ENCODE data around the gene OPCML.

Gene OPCML

DNA sequence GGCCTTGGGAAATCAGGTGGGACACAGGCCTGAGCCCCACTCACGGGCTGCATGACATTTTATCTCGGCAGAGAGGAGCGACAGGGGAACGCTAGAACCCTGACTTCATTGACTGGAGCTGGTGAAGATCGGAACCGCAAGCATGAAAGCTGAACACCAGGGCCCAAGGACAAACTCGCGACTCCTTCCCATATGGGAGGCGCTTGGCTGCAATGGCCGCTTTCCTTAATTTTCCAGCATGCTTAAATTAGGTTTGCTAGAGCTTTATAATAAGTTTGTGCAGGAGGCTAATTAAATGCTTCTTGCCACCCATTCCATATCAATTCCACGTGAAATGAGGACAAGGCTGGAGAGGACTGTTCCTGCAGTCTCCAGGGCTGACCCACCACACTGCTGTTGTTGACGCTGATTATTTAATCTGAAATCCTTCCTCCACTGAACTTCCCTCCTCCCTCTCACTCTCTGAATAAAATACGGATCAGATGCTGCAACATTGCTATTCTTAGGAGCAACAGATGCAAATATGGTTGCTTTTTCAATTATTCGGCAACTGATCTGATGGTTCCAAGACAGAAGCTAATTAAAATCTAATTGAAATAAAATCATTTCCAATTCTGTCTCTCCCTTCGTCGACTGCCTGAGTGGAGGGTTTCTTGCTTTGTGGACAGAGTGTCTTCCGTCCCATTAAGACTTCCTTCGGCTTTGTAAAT, 692.9 kb downstream of the OPCML start:
- in situ Hi-C loops (cut with HindIII; ENCODE audit: low sequenced_read_pairs), result no loop called here

- in situ Hi-C loops (cut with HindIII; ENCODE audit: low sequenced_read_pairs), result no loop called here
Measured at GRCh38 chr11:132838627-132839026, 693.7 kb downstream of the OPCML start.

DNA sequence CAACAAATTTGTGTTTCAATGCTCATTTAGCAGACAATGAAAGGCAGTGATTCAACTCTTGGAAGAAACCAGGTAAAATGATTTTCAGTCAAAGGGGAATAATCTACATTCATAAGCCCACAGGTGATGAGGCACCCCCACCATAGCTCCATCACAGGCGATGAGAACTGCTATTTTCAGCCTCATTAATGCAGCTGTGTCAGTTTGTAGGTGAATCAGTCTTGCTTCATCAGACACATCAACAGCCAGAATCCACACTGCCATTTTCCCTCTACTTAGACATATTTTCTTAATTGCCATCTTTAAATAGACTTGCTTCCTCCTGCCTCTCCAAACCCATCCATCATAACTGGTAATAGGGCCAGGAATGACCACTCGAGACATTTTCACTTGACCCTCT, 701.0 kb downstream of the OPCML start:
- in situ Hi-C loops (cut with HindIII; ENCODE audit: low sequenced_read_pairs), result no loop called here

- in situ Hi-C loops (cut with HindIII; ENCODE audit: low sequenced_read_pairs), result no loop called here
Measured at GRCh38 chr11:132824642-132825041, 707.7 kb downstream of the OPCML start.

- in situ Hi-C loops (cut with HindIII; ENCODE audit: low sequenced_read_pairs), result no loop called here
Measured at GRCh38 chr11:132822276-132822675, 710.0 kb downstream of the OPCML start.

- in situ Hi-C loops (cut with HindIII; ENCODE audit: low sequenced_read_pairs), result no loop called here
Measured at GRCh38 chr11:132821499-132821898, 710.8 kb downstream of the OPCML start.

GRCh38 chr11:132821014-132821413, 711.3 kb downstream of the OPCML start:
- in situ Hi-C loops (cut with HindIII; ENCODE audit: low sequenced_read_pairs), result no loop called here

DNA sequence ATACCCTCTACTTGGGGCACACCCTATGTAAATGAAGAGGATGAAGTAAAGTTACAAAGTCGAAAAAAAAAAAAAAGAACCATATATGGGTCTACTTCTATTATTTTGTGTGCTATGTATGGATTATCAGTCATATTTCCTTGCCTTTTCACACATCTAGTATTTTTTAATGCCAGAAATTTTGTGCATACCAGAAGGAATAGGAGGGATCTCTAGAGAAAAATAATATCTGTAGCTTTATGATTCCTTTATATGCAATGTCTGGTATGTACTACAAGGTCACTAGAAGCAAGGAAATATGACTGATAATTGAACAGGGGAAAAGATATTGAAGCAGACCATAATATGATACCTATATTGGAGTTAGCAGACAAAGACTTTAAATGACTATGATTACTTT, 713.4 kb downstream of the OPCML start:
- in situ Hi-C loops (cut with HindIII; ENCODE audit: low sequenced_read_pairs), result no loop called here

DNA sequence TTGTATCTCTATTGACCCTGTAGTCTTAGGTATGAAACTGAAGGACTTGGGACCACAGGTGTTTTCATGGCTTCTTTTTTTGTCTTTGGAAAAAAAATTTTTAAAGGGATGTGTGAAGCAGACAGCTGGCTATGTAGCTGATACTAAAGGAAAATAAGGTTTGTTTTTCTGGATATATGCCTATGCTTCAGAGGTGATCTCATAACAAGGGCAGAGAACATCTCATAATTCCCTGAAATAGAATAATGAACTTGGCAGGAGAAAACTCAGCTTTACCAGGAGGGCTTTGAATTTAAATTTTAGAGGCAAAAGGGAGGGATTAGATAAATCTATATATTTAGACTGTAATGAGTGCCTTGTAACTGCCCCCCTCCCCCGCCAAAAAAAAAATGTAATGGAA, 714.9 kb downstream of the OPCML start:
- in situ Hi-C loops (cut with HindIII; ENCODE audit: low sequenced_read_pairs), result no loop called here

DNA sequence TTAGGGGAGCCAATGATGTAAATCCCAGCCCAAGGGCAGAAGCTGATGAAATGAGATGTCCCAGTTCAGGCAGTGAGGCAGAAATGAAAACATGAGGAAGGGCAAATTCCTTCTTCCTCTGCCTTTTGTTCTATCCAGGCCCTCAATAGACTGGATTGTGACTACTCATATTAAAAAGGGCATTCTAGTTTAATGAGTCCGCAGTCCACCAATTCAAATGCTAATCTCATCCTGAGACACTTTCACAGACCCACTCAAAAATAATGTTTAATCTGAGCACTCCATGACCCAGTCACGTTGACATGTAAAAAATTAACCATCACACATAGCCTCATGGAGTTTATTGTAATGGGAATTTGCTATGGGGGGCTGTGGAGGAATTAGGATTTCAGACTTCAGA, 717.9 kb downstream of the OPCML start:
- in situ Hi-C loops (cut with HindIII; ENCODE audit: low sequenced_read_pairs), result no loop called here

DNA sequence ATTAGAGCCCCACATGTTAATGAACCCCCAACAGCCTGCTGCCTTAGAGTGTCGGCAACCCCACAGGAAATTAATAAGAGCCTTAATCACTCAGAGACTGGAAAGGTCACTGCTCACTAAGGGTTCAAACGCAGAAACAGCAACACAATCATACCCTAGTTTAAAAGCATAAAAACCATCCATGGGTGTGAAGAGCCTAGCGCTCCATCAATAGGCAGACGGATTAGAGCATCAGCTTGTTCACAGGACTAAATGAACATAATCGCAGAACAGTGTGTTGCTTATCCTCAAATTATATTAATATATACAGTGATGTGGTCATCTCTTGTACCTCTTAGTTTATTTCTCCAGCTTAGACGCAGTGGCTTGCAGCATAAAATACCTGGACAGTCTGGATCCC, 720.7 kb downstream of the OPCML start:
- in situ Hi-C loops (cut with HindIII; ENCODE audit: low sequenced_read_pairs), result no loop called here

GRCh38 chr11:132809070-132809469, 723.2 kb downstream of the OPCML start:
- in situ Hi-C loops (cut with HindIII; ENCODE audit: low sequenced_read_pairs), result no loop called here

GRCh38 chr11:132804258-132804657, 728.0 kb downstream of the OPCML start:
- in situ Hi-C loops (cut with HindIII; ENCODE audit: low sequenced_read_pairs), result no loop called here

- in situ Hi-C loops (cut with HindIII; ENCODE audit: low sequenced_read_pairs), result no loop called here
Measured at GRCh38 chr11:132803436-132803835, 728.9 kb downstream of the OPCML start.

- in situ Hi-C loops (cut with HindIII; ENCODE audit: low sequenced_read_pairs), result no loop called here
Measured at GRCh38 chr11:132802947-132803346, 729.4 kb downstream of the OPCML start.

DNA sequence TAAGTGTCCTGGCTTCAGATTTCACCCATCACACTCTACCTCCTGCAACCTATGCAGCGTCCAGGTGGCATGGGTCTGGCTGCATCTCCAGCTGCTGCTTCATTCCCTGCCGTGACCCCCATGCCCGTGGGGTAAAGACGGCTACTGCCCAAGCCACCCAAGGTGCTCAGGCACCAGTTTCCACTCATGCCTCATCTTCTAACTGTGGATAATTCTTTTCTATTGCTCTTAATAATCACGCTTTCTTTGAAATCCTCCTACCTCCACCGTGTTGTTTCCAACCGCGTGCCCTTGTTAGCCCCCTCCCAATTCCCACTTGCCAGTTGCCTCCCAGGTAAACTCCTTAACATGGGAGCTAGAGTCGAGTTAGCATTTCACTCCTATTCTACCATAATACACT, 738.5 kb downstream of the OPCML start:
- in situ Hi-C loops (cut with HindIII; ENCODE audit: low sequenced_read_pairs), result no loop called here

DNA sequence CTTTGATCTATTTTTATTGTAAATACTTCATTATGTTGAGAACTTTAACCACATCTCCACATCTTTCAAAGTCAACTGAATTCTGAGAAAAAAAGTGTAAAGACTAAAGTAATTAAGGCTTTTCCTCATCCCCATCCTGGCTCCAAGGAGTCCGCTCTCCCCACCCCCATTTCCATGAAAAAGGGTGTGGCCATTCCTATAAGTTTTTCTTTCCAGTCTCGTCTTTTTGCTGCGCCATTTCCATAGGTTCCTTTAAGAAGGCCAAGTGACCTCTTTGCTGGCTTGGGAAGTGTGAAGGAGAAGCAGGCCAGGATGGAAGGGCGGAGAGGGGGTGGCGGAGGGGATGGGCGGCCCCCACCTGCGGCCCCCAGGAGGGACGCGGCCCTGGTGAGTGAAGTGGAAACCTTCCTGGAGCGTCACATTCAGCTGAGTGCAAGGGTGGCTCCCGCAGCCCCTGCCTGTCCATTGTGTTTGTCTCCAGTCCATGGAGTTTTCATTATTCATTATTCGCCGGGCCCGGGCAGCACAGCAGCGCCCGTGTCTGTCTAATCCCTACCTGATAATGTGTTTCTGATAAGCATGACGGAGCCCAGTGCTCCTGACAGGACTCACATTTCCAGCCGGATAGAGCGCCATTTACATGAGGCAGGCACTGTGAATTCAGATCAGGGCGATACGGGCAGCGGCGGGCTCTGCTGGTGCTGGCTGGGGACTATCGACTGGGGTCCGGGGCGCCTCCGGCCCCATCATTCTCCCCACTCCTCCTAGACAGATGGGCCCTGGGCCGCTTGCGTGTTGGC, 739.8 kb downstream of the OPCML start:
- in situ Hi-C loops (cut with HindIII; ENCODE audit: low sequenced_read_pairs), result no loop called here

DNA sequence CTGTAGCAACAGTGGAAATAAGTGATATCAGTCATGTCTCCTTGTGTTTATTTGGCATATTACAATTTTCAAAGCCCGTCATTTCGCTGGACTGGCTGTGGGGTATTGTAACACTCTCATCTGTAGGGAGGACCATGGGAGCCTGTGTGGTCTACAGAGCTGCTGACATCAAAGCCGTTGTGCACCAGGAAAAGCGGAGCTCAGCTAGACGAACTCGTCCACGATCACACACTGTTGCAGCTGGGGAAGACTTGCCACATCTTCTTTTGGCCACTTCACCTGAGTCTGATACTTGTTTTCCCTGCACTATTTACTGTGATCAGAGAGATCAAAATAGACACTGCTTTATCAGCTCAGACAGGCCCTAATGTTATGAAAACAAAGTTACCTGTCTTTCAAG, 741.3 kb downstream of the OPCML start:
- in situ Hi-C loops (cut with HindIII; ENCODE audit: low sequenced_read_pairs), result no loop called here

GRCh38 chr11:132790466-132790865, 741.8 kb downstream of the OPCML start:
- in situ Hi-C loops (cut with HindIII; ENCODE audit: low sequenced_read_pairs), result no loop called here

GRCh38 chr11:132788816-132789325, 743.4 kb downstream of the OPCML start:
- in situ Hi-C loops (cut with HindIII; ENCODE audit: low sequenced_read_pairs), result no loop called here

DNA sequence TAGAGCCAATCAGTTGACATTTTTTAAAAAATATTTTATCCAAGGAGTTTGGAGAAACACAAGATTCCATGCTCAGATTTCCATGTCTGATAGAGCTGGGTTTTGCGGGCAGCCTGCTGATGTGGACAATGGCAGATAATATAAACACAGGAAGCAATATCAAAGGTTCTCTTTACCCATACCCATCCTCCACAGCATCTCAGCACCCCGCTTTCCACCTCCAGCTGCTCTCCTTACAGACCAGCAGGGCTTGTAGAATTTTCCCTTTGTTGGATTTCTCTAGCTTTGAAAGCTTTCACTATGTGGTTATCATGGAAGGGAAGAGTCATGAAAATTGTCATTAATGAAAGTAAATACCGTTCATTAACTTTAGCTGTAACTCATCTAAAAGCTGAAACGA, 746.4 kb downstream of the OPCML start:
- in situ Hi-C loops (cut with HindIII; ENCODE audit: low sequenced_read_pairs), result no loop called here

GRCh38 chr11:132784441-132784840, 747.9 kb downstream of the OPCML start:
- in situ Hi-C loops (cut with HindIII; ENCODE audit: low sequenced_read_pairs), result no loop called here

All from DLD1 (cell line).